ACC112 (cell line): Measurements from ENCODE around the gene HS6ST1.

ENCODE experiments used
- H2AFZ ChIP-seq: fragments of 200-600 bp; sonication (generic); one replicate; pipeline ENCODE4 v1.6.0; 2017; ENCODE audit warnings: antibody characterized with exemption, low read length; ENCODE audit not compliant: unreplicated experiment
- H3K27ac ChIP-seq: fragments of 200-600 bp; sonication (generic); 2 replicates; pipeline ENCODE4 v1.5.1; 2014; ENCODE audit warnings: low read depth, mild to moderate bottlenecking, antibody characterized with exemption, low read length, moderate library complexity
- H3K27me3 ChIP-seq: fragments of 200-600 bp; sonication (generic); 2 replicates; pipeline ENCODE4 v1.6.1; 2014; ENCODE audit warnings: mild to moderate bottlenecking, antibody characterized with exemption, low read length, moderate library complexity, mixed read lengths; ENCODE audit not compliant: insufficient read depth
- H3K36me3 ChIP-seq: fragments of 200-600 bp; sonication (generic); 2 replicates; pipeline ENCODE4 v1.6.1; 2016; ENCODE audit warnings: mild to moderate bottlenecking, antibody characterized with exemption, low read length, moderate library complexity, mixed read lengths; ENCODE audit not compliant: insufficient read depth
- H3K4me1 ChIP-seq: fragments of 200-600 bp; sonication (generic); one replicate; pipeline ENCODE4 v1.6.1; 2016; ENCODE audit warnings: low read length, mixed read lengths; ENCODE audit not compliant: insufficient read depth, unreplicated experiment, control insufficient read depth
- H3K4me3 ChIP-seq: fragments of 200-600 bp; sonication (generic); 2 replicates; pipeline ENCODE4 v1.5.1; 2014; ENCODE audit warnings: mild to moderate bottlenecking, low read depth, low read length
- H3K79me2 ChIP-seq: fragments of 200-600 bp; sonication (generic); one replicate; pipeline ENCODE4 v1.6.0; 2016; ENCODE audit warnings: low read length; ENCODE audit not compliant: control insufficient read depth, unreplicated experiment, insufficient read depth

Gene HS6ST1, protein sequence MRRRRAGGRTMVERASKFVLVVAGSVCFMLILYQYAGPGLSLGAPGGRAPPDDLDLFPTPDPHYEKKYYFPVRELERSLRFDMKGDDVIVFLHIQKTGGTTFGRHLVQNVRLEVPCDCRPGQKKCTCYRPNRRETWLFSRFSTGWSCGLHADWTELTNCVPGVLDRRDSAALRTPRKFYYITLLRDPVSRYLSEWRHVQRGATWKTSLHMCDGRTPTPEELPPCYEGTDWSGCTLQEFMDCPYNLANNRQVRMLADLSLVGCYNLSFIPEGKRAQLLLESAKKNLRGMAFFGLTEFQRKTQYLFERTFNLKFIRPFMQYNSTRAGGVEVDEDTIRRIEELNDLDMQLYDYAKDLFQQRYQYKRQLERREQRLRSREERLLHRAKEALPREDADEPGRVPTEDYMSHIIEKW

DNA sequence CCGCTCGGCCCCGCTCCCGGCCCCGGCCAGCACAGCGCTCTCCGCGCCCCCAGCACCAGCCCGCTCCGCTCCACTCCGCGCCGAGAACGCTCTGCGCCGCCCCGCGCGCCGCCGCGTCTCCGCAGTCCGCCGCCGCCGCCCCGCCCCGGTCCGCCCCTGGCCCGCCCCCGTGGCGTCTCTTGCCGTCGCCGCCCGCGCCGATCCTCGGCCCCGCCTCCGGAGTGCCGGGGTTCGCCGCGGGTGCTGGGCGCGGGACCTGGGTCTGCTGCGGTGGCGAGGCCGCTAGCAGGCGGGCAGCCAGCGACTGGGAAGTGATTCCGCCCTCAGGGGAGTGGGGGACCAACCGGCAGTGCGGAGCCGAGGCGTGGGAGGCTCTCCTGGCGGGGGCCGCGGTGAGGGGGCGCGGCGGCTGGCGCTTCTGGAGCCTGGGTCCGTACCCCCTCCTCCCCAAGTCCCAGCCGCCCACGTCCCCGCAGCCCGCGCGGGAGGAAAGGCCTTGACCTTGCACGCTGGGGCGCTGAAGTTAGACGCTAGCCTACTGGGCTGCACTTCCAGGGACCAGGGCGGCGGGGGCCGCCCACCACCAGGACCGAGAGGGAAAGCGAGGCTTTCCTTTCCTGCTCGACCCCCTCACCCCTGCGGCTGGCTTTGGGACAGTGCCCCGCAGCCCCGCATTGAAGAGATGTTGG, at the start of gene HS6ST1:
HS6ST1 (minus strand) TSS at position 93 of the 689 bp plus-strand sequence. CDS start 305 bp downstream, outside the sequence.
- H3K36me3 ChIP-seq = no peaks in the 10 kb centered on the region

DNA sequence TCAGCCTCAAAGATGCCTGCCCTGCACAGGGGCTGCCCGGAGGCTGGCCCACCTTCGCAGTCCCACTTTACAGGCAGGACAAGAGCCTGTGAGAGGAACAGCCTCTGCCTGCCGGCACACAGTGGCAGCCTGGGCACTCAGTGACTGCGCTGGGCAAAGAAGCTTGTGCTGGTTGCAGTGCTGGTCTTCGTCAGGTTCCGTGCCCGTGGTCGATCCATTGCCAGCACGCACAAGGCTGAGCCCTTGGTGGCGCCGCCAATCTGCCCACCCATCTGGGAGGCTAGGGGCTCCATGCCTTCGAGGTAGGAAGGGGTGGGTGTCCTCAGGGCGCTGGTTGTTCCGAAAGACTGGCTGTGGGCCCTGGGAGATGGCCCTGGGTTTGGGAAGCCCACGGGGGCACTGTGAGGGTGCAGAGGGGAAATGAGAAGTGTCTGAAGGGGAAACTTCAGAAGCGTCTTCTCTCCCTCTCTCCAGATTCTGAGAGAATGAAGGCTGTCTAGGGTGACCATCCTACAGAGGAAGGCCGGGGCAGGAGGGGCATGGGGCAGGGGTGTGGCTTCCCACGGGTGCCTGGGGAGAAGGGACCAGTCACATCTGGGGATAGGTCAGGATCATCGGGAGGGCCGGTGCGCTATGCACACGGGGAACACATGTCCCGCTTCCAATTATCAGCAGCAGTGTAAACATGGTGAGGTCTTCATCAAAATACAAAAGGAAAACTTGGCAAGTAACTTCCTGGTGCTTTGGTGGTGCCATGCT, 49.1 kb upstream of the HS6ST1 start:
- Histone ChIP-seq H3K4me1 (peaks cover 7% of the 10 kb centered on the region), H3K36me3 (no peaks in the 10 kb centered on the region), H2AFZ (no peak overlapping the region), H3K4me3 (no peak overlapping the region), H3K79me2 (no peaks in the 10 kb centered on the region), H3K27me3 (no peaks in the 10 kb centered on the region), H3K27ac (no peak overlapping the region)

More for the DNA sequence above, at the start of gene HS6ST1:
- Histone ChIP-seq H3K27me3 (peaks cover 5% of the 10 kb centered on the region; the same call in 1 of the 2 replicates), H2AFZ (peak within 1 kb of the TSS; percentile 97), H3K27ac (no peak within 1 kb of the TSS), H3K4me1 (peaks cover 11% of the 10 kb centered on the region), H3K4me3 (peak within 1 kb of the TSS; percentile 93), H3K79me2 (peaks cover 11% of the 10 kb centered on the region)

DNA sequence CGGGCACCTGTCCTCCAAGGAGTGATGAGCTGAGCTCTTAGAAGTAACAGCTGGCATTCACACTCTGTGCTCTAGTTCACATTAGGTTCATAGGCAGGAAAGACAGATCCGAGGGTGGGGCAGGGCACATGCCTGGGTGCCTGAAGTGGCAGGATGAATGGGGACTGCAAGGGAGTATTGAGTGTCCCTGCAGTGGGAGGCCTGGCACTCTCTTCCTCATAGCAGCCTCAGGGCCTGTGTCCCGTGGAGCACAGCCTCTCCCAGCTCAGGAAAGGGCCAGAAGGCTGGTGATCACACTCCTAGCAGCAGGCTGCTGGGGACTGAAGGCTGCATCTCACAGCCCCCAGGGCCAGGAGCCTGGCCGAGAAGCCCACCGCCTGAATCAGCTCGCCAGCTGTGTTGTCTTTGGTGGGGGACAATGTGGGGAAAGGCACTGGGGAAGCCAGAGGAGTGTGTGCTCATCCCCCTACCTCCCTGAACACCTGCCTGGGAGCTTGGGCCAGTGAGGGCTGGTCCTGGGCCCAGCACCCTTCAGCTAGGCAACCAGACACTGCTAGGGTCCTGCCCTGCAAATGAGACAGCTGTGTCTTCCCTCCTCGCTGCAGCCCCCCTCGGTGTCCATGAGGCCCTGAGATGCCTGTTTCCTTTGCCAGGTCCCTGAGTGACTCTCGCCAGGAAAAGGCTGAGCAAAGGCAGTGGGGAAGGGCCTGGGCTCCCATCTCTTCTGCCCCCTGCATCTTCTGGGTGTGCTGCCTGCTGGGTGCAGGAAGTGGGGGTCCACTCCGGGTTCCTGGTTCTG, 48.2 kb upstream of the HS6ST1 start:
- no peak overlapping the region for H3K4me3 ChIP-seq
- no peak overlapping the region for H3K27ac ChIP-seq
- H3K36me3 ChIP-seq = no peaks in the 10 kb centered on the region
- no peaks in the 10 kb centered on the region for H3K79me2 ChIP-seq
- H3K27me3 ChIP-seq = no peaks in the 10 kb centered on the region
- H3K4me1 ChIP-seq = peaks cover 14% of the 10 kb centered on the region
- H2AFZ ChIP-seq = no peak overlapping the region

DNA sequence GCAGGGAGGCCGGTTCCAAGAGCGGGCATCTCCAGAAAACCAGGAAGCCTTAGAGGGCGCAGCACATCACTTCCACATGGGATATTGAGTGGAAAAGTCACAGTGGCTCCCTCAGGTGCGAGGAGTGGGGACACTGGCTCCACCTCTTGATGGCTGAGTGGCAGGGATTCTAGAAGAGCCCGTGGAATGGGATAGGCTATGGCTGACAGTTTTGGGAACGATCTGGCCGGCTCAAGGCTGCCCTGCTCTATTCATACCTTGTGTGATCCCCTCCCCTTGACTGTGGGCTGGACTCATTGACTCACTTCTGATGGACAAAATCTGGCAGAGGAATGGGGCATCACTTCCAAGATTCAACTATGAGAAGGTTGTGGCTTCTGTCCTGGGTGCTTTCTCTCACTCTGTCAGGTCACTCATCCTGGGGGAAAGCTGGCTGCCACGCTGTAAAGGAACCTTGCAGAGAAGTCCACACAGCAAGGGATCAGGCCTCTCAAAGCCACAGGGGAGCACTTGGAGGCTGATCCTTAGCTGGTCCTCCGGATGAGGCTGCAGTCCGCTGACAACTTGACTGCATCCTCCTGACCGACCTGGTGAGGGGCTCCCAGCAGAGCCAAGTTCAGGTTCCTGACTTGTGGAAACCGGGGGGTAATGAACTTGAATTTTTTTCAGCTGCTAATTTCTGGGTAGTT, 46.7 kb upstream of the HS6ST1 start:
- Histone ChIP-seq H3K4me3 (no peak overlapping the region), H3K27me3 (no peaks in the 10 kb centered on the region), H3K36me3 (no peaks in the 10 kb centered on the region), H3K4me1 (peaks cover 14% of the 10 kb centered on the region), H3K79me2 (no peaks in the 10 kb centered on the region), H2AFZ (no peak overlapping the region), H3K27ac (no peak overlapping the region)

DNA sequence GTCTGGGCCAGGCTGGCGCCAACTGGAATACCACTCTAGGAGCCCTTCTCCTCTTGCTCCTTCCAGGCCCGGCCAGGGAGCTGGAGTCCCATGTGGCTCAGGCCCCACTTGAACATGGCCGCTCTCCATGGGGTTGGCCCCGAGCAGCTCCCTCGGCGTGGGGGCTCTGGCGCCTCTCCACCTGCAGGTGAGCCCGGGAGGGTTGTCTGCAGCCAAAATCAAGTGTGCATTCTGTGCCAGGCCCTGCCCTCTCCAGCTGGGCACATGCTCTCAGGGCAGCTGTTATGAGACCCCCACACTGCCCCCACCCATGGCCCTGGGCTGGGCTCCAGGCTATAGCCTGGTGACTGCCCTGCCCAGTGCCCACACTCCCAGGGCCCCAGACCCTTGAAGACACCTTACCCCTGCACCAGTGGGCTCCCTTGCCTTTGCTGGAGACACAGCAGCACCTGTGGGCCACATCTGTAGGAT, 45.8 kb upstream of the HS6ST1 start:
- Histone ChIP-seq H2AFZ (no peak overlapping the region), H3K36me3 (no peaks in the 10 kb centered on the region), H3K4me3 (no peak overlapping the region), H3K27ac (no peak overlapping the region), H3K79me2 (no peaks in the 10 kb centered on the region), H3K27me3 (no peaks in the 10 kb centered on the region), H3K4me1 (peaks cover 14% of the 10 kb centered on the region)

DNA sequence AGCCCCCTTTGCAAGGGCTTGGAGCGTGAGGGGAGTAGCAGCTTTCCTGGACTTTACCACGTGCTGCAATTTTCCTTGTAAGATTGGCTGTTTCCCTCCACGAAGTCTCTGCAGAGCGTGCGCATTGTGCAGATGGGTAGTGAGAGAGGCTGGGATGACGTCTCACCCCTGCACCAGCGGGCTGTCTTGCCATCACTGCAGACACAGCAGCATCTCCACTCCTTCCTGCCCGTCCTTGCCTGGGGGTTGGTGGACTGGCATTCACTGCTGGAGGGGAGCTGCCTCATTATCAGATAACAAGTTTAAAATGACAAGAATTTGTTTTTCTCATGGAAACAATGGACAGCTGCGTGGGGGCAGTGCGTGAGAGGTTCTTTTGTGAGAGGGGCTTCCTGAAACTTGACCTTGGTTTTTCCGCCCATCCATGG, 45.3 kb upstream of the HS6ST1 start:
- Histone ChIP-seq H3K4me3 (no peak overlapping the region), H3K79me2 (no peaks in the 10 kb centered on the region), H3K4me1 (peaks cover 14% of the 10 kb centered on the region), H3K27me3 (no peaks in the 10 kb centered on the region), H2AFZ (no peak overlapping the region), H3K27ac (no peak overlapping the region), H3K36me3 (no peaks in the 10 kb centered on the region)

DNA sequence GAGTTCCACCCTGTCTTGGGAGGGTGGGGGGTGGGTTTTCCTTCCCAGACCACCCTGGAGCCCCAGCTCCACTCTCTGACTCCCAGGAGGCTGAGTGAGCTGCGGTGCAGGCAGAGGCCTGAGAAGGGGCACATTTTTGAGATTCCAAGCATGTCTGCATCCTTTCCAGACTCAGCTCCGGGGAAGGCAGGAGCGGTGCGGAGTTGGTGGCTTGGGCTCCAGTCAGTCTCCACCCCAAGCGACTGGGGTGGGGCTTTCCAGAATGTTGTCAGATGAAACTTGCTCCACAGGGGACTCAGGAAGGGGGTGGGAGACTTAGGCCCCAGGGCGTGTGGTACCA, 44.2 kb upstream of the HS6ST1 start:
- Histone ChIP-seq H3K27ac (no peak overlapping the region), H3K4me1 (peaks cover 14% of the 10 kb centered on the region), H3K27me3 (no peaks in the 10 kb centered on the region)

DNA sequence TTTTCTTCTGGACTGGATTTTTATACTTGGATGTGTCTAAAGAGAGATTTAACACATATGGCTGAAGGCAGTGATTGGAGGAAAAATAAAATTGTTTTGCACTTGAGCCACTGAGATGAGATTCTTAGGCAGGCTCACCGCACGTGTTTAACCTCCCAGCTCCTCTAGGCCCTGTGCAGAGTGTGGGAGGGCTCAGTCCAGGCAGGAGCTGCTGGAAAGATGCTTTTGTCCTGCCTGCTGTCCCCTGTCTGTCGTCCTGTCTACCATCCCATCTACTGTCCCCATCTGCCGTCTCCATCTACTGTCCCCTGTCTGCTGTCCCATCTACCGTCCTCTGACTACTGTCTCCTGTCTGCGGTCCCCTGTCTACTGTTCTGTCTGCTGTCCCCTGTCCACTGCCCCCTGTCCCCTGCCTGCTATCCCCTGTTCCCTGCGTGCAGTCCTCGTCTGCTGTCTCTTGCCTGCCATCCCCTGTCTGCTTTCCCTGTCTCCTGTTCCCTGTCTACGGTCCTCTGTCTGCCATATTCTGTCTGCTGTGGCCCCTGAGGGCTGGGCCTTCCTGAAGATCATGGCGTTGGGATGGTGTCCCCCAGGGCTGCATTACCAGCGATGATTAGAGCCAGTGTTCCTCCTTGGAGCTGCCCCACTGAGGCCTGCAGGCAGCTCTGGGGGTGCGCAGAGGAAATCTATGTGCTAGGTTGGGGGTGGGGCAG, 43.7 kb upstream of the HS6ST1 start:
- Histone ChIP-seq H3K79me2 (no peaks in the 10 kb centered on the region), H3K36me3 (no peaks in the 10 kb centered on the region), H3K27me3 (no peaks in the 10 kb centered on the region), H3K4me3 (no peak overlapping the region), H3K27ac (no peak overlapping the region), H2AFZ (no peak overlapping the region), H3K4me1 (peaks cover 14% of the 10 kb centered on the region)

More for the DNA sequence above, 44.2 kb upstream of the HS6ST1 start:
- no peaks in the 10 kb centered on the region for H3K79me2 ChIP-seq
- no peak overlapping the region for H2AFZ ChIP-seq
- H3K36me3 ChIP-seq = no peaks in the 10 kb centered on the region
- H3K4me3 ChIP-seq = no peak overlapping the region

DNA sequence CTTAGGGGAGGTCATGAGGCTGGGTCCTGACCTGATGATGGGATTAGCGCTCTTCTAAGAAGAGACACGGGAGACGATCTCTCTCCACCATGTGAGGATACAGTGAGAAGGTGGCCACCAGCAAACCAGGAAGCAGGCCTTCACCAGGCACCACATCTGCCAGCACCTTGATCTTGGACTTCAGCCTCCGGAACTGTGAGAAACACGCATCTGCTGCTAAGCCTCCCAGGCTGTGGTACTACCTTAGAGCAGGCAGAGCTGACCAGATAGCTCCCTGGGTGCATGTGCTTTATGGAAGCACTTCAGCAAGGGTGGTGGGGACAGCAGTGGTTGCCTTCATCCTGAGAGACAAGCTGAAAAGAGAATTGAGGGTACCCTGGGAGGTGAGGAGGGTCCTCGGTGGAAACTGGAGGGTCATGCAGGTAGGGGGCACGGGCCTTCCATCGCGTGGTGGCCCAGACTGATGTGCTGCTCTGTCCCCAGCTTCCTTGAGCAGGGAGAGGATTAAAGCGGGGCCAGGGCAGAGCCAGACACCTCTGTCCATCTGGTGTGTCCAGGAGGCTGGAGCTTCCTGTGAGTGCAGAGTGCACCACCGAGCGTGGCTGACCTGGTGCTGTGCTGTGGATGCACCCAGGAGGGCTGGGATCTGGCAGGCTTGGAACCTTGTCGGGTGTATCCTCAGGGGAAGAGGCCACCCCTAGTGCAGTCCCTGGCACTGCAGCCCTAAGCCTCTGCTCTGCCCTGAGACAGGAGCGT, 42.9 kb upstream of the HS6ST1 start:
- H3K27ac ChIP-seq = no peak overlapping the region
- no peaks in the 10 kb centered on the region for H3K79me2 ChIP-seq
- no peak overlapping the region for H2AFZ ChIP-seq
- H3K4me3 ChIP-seq = no peak overlapping the region
- peaks cover 14% of the 10 kb centered on the region for H3K4me1 ChIP-seq
- no peaks in the 10 kb centered on the region for H3K36me3 ChIP-seq
- no peaks in the 10 kb centered on the region for H3K27me3 ChIP-seq
